ENCODE results near the gene TEX36.

DNA sequence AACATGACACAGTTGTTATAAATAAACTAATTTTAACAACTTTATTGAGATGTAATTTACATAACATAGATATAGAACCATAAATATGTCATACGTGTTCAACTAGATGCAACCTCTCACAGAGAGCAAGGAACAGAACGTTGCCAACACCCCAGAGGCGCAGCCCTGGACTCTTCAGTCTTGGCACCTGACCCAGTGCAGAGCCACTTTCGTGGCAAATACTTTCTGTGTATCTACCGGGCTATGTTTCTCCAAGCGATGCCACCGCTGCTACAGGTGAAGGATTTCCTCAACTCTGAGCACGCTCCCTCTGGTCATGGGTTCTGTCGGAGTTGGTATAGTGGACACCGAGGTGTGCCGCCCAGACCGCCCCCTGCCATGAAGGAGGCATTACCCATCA is 57.4 kb downstream of the TEX36 start:
- TF ChIP-seq, protein P1, sequence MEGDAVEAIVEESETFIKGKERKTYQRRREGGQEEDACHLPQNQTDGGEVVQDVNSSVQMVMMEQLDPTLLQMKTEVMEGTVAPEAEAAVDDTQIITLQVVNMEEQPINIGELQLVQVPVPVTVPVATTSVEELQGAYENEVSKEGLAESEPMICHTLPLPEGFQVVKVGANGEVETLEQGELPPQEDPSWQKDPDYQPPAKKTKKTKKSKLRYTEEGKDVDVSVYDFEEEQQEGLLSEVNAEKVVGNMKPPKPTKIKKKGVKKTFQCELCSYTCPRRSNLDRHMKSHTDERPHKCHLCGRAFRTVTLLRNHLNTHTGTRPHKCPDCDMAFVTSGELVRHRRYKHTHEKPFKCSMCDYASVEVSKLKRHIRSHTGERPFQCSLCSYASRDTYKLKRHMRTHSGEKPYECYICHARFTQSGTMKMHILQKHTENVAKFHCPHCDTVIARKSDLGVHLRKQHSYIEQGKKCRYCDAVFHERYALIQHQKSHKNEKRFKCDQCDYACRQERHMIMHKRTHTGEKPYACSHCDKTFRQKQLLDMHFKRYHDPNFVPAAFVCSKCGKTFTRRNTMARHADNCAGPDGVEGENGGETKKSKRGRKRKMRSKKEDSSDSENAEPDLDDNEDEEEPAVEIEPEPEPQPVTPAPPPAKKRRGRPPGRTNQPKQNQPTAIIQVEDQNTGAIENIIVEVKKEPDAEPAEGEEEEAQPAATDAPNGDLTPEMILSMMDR (IDR thresholded peaks at IDR 0.05; ENCODE audit: poor library complexity, severe bottlenecking), result no peak
- TF ChIP-seq POLR2AphosphoS5 (IDR thresholded peaks at IDR 0.05), result no peak
- TF ChIP-seq TAF1 (IDR thresholded peaks at IDR 0.05; ENCODE audit: low read depth), result no peak
